GM19025 (cell line): ENCODE results near the gene SLC17A1.

ENCODE experiments used
- ATAC-seq: cut with Tn5 transposase; IDR thresholded peaks from one replicate; pipeline ENCODE4 v1.9.1; 2021; ENCODE audit warnings: mild to moderate bottlenecking, low read depth, moderate library complexity; ENCODE audit not compliant: unreplicated experiment

Gene SLC17A1

DNA sequence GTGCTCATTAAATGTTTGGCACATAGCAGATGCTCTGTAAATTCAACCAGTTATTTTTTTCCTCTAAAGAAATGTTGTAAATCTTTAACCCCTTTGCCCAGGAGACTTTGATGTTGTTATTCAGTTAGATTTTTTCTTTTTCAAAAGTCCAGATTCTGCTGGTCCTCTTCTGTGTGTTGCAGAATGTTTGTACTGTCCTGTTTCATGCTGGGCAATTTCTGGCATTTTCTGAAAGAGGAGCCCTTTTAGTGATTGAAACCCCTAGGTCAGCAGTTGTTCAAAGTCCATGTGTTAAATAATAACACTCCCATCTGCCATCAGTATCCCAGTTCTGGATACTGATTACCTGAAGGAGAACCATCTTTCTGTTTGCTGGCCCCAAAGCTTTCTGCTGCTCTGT lies 1.3 kb upstream of the SLC17A1 start:
- no peak for ATAC-seq

DNA sequence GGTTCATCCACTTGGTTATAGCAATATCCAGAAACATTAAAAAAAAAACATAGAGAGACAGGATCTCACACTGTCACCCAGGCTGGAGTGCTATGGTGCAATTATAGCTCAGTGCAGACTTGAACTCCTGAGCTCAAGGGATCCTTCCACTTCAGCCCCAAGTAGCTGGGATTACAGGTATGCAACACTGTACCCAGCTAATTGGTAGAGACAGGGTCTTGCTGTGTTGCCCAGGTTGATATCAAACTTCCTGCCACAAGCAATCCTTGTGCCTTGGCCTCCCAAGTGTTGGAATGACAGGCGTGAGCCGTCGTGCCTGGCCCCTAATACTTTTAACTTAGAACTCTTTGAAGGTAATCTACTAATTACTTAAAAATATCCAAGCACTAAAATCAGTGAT lies 818 bp upstream of the SLC17A1 start:
- ATAC-seq: no peak

DNA sequence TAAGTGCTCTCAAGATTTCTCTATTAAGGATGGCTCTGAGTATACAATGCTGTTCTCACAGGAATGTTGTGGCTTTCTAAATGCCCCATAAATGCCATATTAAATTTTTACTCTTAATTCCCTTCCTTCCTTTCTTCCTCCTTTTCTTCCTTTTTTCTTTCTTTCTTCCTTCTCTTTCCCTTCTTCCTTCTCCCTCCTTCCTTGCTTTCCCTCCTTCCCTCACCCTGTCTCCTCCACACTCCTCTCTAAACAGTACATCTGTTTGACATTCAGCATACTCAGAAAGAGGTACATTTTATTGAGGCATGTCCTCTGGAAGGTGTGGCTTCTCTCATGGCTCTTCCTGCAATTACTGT lies 433 bp upstream of the SLC17A1 start:
- ATAC-seq: no peak

DNA sequence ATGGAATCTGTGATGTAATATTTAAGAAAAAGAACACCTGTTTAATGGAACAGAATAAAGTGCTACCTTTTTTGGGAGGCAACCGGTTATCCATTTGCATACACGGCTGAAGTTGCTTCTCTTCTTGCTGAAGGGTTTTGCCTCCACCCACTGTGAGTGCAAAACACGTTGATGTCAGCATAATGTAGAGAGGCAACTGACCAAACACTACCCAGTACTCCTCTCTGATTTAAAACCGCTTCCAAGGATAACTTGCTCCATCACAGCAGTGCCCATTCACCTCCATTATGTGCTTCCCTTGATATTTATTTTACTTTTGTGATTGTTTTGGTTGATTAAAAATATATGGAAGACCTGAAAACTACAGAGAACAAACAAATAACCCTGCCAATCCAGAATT lies 1.4 kb downstream of the SLC17A1 start:
- no peak for ATAC-seq

DNA sequence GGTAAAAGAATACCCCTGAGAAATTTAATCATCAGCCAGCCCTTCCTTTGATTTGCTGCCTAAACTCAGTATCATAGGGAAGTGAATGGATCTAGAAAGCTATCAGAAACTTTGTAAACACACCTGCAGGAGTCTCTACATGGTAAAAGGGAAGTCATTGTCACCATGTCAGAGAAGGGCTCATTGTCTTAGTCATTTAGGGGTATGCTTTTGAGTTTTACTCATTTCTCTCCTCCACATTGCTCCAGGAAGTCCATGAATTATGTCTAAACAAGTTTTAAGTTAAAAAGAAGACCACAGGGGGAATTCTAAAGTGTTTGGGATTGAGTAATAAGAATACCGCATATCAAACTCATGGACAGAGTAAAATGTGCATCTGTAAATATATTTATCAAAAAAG lies 2.5 kb downstream of the SLC17A1 start:
- no peak for ATAC-seq

DNA sequence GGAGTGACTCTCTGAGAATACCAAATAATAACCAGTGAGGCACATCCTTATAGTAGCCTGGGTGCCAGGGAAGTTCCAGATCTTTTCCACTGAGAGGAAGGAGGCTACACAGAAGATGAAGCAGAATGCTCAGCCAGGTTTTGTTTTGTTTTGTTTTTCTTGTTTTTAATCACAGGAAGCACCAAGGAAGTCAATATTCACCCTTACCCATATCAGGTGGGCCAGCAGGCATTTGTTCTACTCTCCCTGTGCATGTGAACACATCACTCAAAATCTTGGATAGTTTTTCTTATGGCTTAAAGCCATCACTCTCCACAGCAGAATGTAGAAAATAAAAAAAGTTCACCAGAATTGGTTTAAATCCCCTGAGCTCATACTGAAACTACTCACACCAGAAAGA lies 10.5 kb downstream of the SLC17A1 start:
- ATAC-seq: no peak

DNA sequence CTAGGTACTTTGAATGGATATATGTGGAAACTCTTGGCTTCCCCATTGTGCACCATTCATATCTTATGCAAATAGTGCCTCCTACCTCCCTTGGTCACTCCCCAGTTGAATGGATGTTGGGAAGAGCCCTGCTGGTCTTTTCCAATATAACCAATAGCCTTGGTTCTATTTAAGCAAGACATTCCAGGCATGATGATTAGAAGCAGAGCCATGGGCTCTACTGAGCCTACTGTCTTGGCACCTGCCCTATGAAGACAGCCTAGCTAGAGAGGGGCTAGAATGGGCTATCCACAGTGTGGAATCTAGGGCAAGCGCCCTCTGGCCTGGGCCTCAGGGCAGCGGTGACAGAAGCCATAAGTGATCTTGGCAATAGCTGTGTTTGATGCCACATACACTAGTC lies 15.6 kb downstream of the SLC17A1 start:
- ATAC-seq: no peak

DNA sequence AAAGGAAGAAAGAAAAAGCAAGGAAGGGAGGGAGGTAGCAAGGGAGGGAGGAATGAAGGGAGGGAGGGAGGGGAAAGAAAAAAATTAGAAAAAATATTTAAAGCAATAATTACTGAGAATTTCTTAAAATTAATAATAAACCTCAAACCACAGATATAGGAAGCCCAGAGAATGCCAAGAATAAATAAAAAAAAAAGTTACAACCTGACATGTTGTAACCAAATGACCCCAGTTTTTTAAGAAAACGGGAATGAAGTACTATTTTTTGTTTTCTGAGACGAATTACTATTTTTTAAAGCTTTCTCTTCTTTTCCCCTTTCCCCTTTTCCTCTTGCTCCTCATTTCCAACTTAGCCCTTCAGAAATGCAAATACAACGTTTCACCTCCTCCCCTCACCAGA lies 16.7 kb downstream of the SLC17A1 start:
- ATAC-seq: no peak

DNA sequence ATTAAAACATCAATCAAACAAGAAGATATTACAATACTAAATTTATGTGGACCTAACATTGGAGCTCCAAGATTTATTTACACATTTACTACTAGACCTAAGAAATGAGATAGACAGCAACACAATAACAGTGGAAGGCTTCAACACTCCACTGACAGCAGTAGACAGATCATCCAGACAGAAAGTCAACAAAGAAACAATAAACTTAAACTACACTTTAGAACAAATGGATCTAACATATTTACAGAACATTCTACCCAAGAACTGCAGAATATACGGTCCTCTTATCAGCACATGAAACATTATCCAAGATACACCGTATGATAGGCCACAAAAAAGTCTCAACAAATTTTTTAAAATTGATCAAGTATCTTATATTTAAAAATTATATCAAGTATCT lies 27.0 kb downstream of the SLC17A1 start:
- ATAC-seq: no peak

DNA sequence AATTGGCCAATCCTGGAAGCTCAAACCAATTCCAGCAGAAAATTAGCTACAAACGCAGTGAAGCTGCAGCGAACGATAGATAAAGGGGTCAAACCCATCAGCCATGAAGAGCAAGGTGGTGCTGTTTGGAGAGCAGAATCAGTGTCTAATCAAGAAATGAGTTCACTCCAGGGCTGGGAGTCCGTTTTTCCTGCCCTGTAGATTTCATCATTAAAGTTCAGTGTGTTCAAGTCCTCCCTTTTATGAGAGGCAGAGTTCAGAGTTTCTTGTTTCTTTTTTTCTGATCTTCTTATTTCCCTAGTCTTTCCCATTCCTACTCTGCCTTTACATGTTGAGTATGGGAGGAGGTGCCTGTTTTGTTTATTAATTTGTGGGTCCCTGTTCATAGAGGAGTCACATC lies 30.4 kb downstream of the SLC17A1 start:
- no peak for ATAC-seq

DNA sequence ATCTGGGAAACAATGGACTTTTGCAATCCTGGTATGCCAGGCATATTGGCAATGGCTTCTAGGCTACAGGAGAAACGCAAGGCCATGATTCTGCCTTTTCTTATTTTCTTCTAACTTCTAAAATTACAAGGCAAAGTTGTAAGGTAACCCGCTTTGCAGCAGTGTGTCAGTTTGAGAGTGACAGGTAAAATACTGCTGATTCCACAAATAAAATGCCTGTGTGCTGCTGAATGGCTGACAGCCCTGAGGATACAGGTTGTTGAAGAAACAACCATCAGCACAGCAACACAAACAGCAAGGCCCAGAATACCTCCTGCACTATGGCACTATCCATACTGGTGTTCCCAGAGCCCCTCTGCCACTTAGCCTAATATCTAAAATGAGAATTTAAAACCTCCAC lies 37.1 kb downstream of the SLC17A1 start:
- ATAC-seq: no peak

DNA sequence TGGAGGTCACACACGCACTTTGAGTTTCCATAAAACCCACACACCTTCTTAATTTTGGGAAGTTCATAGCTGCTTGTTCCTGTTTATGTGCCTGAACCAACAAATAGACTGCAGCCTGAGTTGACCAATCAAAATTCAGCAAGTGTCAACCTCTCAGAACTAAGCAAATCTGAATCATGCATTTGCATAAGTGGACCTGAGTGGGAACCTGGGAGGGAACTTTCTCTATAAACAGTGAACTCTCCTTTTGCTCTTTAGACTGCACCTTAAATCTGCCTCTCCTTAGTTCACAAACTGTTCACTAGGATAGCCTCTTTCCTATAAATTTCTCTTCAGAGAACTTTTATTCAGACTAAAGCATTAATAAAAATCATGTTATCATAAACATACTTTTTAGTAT lies 37.9 kb downstream of the SLC17A1 start:
- ATAC-seq: no peak

DNA sequence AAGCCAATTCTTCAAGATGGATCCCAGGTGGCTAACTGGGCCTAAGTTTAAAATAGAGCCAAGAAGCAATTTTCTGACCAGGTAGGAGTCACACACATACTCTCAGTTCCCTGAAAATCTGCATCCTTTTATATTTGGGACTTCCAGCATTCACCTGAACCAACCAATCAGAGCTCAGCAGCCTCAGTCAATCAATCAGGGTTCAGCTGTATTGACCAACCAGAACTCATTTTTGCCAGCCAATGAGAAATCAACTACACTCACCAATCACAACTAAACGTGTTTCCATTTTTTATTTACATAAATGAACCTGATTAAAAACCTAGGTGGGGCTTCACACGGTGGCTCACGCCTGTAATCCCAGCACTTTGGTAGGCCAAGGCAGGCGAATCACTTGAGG lies 39.8 kb downstream of the SLC17A1 start:
- ATAC-seq: no peak

DNA sequence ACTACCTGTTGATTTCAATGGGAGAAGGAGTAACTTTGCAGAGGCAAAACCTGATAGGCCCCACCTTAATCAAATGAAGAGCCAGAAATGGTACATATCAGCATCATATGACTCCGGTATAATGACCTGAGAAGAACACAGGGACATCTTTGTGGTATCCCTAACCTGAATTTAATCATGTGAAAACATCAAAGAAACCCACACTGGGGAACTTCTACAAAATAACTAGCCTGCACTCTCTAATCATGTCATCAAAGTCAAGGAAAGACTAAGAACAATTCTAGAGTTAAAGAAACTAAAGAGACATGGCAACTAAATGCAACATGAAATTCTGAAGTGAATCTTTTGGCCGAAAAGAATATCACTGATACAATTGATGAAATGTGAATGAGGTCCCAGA lies 42.4 kb downstream of the SLC17A1 start:
- no peak for ATAC-seq

DNA sequence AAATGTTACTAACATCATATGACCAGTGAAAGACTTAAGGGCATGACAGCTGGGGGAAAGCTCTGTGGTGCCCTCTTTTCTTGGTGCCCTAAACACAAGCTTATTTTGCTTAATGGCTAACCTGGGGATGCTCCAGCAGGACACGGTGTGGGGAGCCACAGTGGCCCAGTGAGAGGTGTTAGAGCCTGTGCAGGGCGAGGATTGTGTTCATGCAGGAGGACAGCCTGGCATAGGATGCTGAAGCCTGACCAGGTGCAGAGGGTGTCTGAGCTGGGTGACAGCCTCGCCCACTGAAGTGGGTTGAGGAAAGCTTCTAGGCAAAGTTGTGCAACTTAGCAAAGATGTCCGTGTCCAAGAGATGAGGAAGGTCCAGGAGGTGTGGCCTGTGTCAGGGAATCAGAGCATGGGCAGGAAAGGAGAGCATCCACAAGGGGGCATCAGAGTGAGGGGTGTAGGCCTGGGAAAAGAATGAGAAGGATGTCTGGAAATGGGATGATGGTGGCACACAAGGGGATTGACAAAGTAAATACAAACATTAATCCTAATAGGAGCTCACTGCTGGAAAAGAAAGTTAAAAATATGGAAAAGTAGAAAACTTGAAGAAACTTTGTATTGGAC lies 43.4 kb downstream of the SLC17A1 start:
- no peak for ATAC-seq

DNA sequence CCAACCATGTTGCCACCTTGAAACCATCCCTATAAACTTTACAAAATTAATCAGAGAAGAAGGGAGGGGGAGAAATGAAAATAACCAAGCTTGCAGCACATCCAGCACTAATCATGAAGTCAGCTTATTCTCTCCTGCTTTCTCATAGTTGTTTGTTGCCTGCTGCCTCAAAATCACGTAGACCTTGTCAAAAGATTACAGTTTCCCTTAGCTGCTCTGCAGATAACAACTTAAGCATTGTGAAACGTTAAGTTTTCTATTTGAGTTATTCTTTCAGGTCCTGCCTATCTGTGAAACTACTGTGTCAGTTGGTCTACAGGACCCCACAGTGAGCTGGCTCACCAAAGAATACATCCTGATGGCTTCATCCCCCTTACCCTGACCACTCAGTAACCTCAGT lies 44.4 kb downstream of the SLC17A1 start:
- ATAC-seq: no peak

DNA sequence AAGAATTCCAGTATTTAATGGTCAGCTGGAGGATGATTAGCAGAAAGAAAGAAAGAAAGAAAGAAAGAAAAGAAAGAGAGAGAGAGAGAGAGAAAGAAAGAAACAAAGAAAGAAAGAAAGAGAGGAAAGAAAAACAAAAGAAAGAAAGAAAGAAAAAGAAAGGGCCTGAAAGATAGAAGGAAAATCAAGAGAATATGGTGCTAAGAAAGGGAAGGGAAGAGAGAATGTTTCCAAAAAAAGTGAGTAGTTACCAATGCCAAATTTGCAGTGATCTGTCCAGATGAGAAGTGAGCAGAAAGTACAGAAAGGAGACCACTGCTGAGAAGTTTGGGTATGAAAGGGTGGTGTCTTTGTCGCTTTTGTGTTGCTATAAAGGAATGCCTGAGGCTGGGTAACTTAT lies 50.7 kb downstream of the SLC17A1 start:
- no peak for ATAC-seq

DNA sequence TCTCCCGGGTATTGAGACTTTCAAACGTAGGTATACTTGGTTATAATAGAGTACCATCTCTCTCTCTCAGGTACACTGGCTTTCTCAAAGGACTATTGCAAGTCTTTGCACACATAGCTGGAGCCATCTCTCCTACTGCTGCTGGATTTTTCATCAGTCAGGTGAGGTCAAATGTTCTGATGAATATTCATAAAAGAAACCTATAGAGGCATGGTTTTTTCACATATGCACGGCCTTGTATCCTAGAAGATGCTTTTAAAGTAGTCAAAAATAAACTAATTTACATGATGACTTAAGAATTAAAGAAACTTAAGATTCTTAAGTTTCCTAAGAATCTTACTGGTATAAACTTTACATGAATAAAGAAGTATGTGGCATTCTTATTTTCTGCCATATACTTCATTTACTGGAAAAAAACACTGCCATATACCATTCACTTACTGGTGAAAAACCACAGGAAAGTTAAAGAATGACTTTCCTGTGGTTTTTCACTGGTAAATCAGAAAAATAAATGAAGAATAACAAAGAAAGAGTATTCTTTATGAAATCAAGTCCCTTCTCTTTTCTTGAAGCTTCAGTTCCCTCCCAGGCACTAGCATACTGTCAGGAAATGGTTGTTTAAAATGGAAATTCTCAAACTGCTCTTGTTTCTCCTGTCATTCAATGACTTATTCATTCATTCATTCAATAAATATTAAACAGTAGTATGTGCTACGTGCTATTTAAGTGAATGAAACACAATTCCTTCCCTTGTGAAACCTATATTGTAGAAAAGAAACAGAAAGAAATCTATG lies 53.8 kb downstream of the SLC17A1 start:
- no peak for ATAC-seq

DNA sequence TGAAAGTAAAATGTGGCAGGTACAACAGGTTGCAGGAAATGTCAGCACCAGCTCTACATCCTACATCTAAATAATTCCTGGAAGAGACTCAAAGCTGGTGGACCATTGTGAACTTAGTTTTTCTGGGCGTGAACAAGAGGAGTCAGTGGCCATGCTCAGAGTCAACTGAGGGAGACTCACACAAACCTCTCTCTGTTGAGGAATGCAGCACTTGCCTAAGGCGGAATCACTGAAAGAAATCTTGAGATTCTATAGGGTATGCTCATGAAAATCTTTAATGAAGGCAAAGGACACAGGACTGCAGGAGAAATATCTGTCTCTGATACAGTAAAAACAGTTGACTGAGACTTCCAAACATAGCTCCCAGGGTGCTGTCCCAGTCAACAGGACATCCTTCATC lies 54.8 kb downstream of the SLC17A1 start:
- no peak for ATAC-seq

DNA sequence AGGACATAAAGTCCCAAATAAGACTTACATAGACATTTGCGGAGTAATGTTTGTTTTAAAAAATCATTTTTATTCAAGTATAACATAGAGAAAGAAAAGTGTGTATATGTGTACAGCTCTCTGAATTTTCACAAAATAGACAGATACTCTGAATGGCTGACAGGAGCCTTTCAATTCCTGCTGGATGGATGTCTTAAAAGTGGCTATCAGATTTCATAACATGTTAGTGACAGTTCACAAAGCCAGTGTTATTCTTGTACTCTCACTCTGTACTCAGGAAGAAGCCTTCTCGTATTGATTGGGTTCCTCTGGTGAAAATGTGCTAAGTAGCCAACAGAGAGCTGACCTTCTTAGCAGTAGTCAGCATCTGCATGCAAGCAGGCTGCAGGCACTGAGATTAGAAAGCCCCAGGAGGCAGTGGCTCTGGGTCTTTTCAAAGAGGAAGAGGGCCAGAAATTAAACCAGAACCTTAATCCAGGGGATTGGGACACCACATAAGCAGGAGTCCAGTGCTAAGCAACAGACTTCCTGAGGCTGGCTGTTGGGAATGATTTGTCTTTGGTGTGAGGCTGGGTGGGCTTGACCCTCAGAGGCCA lies 57.6 kb downstream of the SLC17A1 start:
- no peak for ATAC-seq

DNA sequence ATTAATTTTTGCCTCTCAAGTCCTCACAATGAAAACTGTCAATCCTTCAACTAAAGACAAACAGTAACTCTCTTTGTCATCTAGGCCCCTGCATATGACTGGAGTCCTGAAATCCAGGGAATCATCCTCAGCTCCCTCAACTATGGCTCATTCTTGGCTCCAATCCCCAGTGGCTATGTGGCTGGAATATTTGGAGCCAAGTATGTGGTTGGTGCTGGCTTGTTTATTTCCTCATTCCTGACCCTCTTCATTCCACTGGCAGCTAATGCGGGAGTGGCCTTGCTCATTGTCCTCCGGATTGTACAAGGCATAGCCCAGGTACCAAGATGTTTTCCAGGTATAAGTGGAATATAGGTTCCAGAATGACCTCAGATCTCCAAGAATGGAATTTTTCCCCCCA lies 61.9 kb downstream of the SLC17A1 start:
- no peak for ATAC-seq

DNA sequence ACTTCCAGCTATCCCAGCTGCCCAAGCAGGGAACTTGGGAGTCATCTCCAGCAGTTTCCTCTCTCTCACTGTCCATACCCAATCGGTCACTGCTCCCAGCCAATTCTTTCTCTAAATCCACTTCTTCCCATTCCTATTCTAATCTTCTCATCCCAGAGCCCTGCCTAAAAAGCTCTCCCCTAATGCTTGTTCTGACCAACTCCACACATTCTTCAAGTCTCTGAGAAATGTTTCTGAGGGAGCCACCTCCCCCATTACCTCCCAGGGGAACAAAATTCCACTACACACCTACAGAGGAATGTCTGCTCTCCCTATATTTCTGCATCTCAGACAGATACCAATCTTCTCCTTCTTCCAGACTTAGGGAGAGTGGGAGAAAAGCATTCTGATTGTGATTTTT lies 63.3 kb downstream of the SLC17A1 start:
- ATAC-seq: no peak
